ENCODE measurements around the gene OR2B3.
"Not testable (repeated sequence)": the region's sequence is repeated elsewhere in the genome, so short reads cannot be mapped to it uniquely, and the experiment has no call there.

OR2B3 gene

GRCh38 chr6:29087213-29087612 lies at the start of gene OR2B3:
Gene OR2B3 (minus strand): TSS chr6:29087313. CDS start chr6:29087248, 65 bp downstream.
- no peak for DNase-seq (ENCODE audit: low read depth)

- no peak for DNase-seq (ENCODE audit: low read depth)
These were observed 44.6 kb upstream of the OR2B3 start for GRCh38 chr6:29131691-29132090.

GRCh38 chr6:29130644-29131043 lies 43.5 kb upstream of the OR2B3 start:
- DNase-seq (ENCODE audit: low read depth) = no peak

GRCh38 chr6:29129326-29130012 lies 42.4 kb upstream of the OR2B3 start:
- no peak for DNase-seq (ENCODE audit: low read depth)

GRCh38 chr6:29114964-29115363 lies 27.9 kb upstream of the OR2B3 start:
- DNase-seq (ENCODE audit: low read depth) = not testable (repeated sequence)

- DNase-seq (ENCODE audit: low read depth) = no peak
These were observed 25.0 kb upstream of the OR2B3 start for GRCh38 chr6:29112135-29112534.

- no peak for DNase-seq (ENCODE audit: low read depth)
These were observed 20.6 kb upstream of the OR2B3 start, which contains the start of gene OR2J3 for GRCh38 chr6:29107758-29108157. Gene OR2J3 (plus strand): TSS chr6:29108058. CDS start chr6:29111891, 3,833 bp downstream.

- DNase-seq (ENCODE audit: low read depth) = no peak
These were observed 12.1 kb upstream of the OR2B3 start, which contains the start of gene OR2J1 for GRCh38 chr6:29099190-29099589. Gene OR2J1 (plus strand): TSS chr6:29099490. CDS start chr6:29100943, 1,453 bp downstream.

GRCh38 chr6:29097803-29098202 lies 10.7 kb upstream of the OR2B3 start:
- no peak for DNase-seq (ENCODE audit: low read depth)

GRCh38 chr6:29092957-29093356 lies 5.8 kb upstream of the OR2B3 start:
- no peak for DNase-seq (ENCODE audit: low read depth)

GRCh38 chr6:29082457-29082856 lies 4.7 kb downstream of the OR2B3 start:
- no peak for DNase-seq (ENCODE audit: low read depth)

- DNase-seq (ENCODE audit: low read depth) = no peak
These were observed 5.8 kb downstream of the OR2B3 start for GRCh38 chr6:29081312-29081711.

GRCh38 chr6:29079203-29079602 lies 7.9 kb downstream of the OR2B3 start:
- DNase-seq (ENCODE audit: low read depth) = no peak

- DNase-seq (ENCODE audit: low read depth) = no peak
These were observed 15.0 kb downstream of the OR2B3 start for GRCh38 chr6:29071831-29072723.

- DNase-seq (ENCODE audit: low read depth) = no peak
These were observed 35.4 kb downstream of the OR2B3 start for GRCh38 chr6:29051680-29052079.

- no peak for DNase-seq (ENCODE audit: low read depth)
These were observed 42.0 kb downstream of the OR2B3 start, which contains the start of gene OR2W1 for GRCh38 chr6:29045075-29045474. Gene OR2W1 (minus strand): TSS chr6:29045175. CDS start chr6:29045175, 0 bp downstream.
